HepG2 (cell line): ENCODE measurements around the gene TMEM50B. TPM values are rescaled to one million over a fixed set of nuclear protein-coding genes. Genes with fewer than 3 reads are reported as not detected.
"Not testable (repeated sequence)": the region's sequence is repeated elsewhere in the genome, so short reads cannot be mapped to it uniquely, and the experiment has no call there.

Experiments used
- ATAC-seq: fragments of 200-7000 bp; cut with Tn5 transposase; 3 replicates; pipeline ENCODE4 v1.9.1; 2020; ENCODE audit warnings: mild to moderate bottlenecking, moderate library complexity
- BruUV-seq: library from RNA; stranded (reverse); fragments of 400-500 nt; replicated peaks from 2 replicates; lab custom pipeline; 2021; lab: Mats Ljungman, UMichigan
- CTCF ChIA-PET: fragments of 300-600 bp; formaldehyde crosslinking; extraction: SDS; loops from one replicate; lab custom pipeline; 2021; ENCODE audit warnings: low total read pairs, inconsistent platforms, low intra/inter-chr PET ratio; lab: Yijun Ruan, JAX
- POLR2A ChIA-PET: fragments of 350-600 bp; sonication (Branson Sonifier 250); formaldehyde crosslinking; loops from one replicate; lab custom pipeline; 2020; ENCODE audit warnings: antibody characterized with exemption, inconsistent platforms; lab: Yijun Ruan, JAX
- DNase-seq: peaks from one replicate; pipeline ENCODE4 v3.0.0-alpha.2; 2015; ENCODE audit warnings: low spot score
- FAIRE-seq: peaks from 3 replicates; lab custom pipeline; 2011; peaks lifted over from hg19 to GRCh38; lab: Jason Lieb, UNC
- H2AFZ ChIP-seq: one replicate; pipeline ENCODE4 v1.6.1; 2011; ENCODE audit warnings: low read length, inconsistent platforms
- H3K27ac ChIP-seq: fragments of 300-600 bp; 3 replicates; pipeline ENCODE4 v1.8.0; 2011; ENCODE audit warnings: mixed run types, mild to moderate bottlenecking, mixed read lengths, low read length, inconsistent platforms; ENCODE audit not compliant: insufficient read depth; ENCODE audit errors: extremely low read length
- H3K27me3 ChIP-seq, 2 experiments: fragments of 200-600 bp in 1 of 2; 2 replicates in 1 of 2; 3 replicates in 1 of 2; pipeline versions ENCODE4 v1.6.0 to v1.8.0; 2011; ENCODE audit warnings: low read length in 2 of 2, mild to moderate bottlenecking in 2 of 2, moderate library complexity in 2 of 2, inconsistent platforms in 1 of 2; ENCODE audit not compliant: insufficient read depth in 2 of 2, control insufficient read depth in 1 of 2
- H3K36me3 ChIP-seq, 2 experiments: fragments of 200-600 bp in 1 of 2; replicated peaks in 1 of 2; 2 replicates in 1 of 2; 3 replicates in 1 of 2; pipeline versions ENCODE4 v1.5.1 to v1.8.0; 2011; ENCODE audit warnings: low read length in 2 of 2, inconsistent platforms in 1 of 2; ENCODE audit not compliant: insufficient read depth in 2 of 2, control insufficient read depth in 1 of 2
- H3K4me1 ChIP-seq: 2 replicates; pipeline ENCODE4 v1.5.1; 2012; ENCODE audit warnings: low read length, inconsistent platforms; ENCODE audit not compliant: insufficient read depth
- H3K4me2 ChIP-seq: 2 replicates; pipeline ENCODE4 v1.6.0; 2011; ENCODE audit warnings: low read depth, low read length, inconsistent platforms
- H3K4me3 ChIP-seq, 3 experiments: fragments of 200-600 bp in 1 of 3; sonication (generic), shearing (Covaris generic) in 1 of 3; replicated peaks in 1 of 3; 2 replicates each; pipeline ENCODE4 v1.5.1; 2011 to 2016; ENCODE audit warnings: low read length in 3 of 3, inconsistent platforms in 2 of 3, low read depth in 2 of 3, mild to moderate bottlenecking in 2 of 3, control low read depth in 1 of 3, mixed read lengths in 1 of 3; ENCODE audit not compliant: insufficient read depth in 1 of 3
- H3K79me2 ChIP-seq: one replicate; pipeline ENCODE4 v1.6.1; 2011; ENCODE audit warnings: low read length, inconsistent platforms; ENCODE audit not compliant: insufficient read depth
- H3K9ac ChIP-seq: 2 replicates; pipeline ENCODE4 v1.6.0; 2011; ENCODE audit warnings: mild to moderate bottlenecking, low read depth, low read length, inconsistent platforms; ENCODE audit not compliant: insufficient read depth
- H3K9me3 ChIP-seq: 2 replicates; pipeline ENCODE4 v1.5.1; 2012; ENCODE audit warnings: mild to moderate bottlenecking, low read length
- H4K20me1 ChIP-seq: 2 replicates; pipeline ENCODE4 v1.6.0; 2011; ENCODE audit warnings: inconsistent platforms, mild to moderate bottlenecking, low read length, moderate library complexity; ENCODE audit not compliant: insufficient read depth
- CHD4 ChIP-seq: fragments of 200-600 bp; sonication (generic); IDR thresholded peaks from 2 replicates; pipeline ENCODE4 v1.7.0; 2017; ENCODE audit warnings: mild to moderate bottlenecking, low read length, borderline replicate concordance
- GFI1 ChIP-seq: sonication (generic); formaldehyde crosslinking; IDR thresholded peaks from 2 replicates; pipeline ENCODE4 v1.5.0; 2020; ENCODE audit warnings: missing genetic modification reagents, mild to moderate bottlenecking, borderline replicate concordance
- MED13 ChIP-seq: sonication (generic); formaldehyde crosslinking; IDR thresholded peaks from 2 replicates; pipeline ENCODE4 v1.5.0; 2020; ENCODE audit warnings: missing genetic modification reagents
- SSRP1 ChIP-seq: IDR thresholded peaks from 2 replicates; pipeline ENCODE4 v1.6.1; 2016; ENCODE audit warnings: control low read depth
- U2AF1 ChIP-seq: fragments of 200-400 bp; formaldehyde crosslinking; optimal IDR thresholded peaks from 2 replicates; pipeline ENCODE3; 2017; ENCODE audit warnings: mild to moderate bottlenecking, low read depth, low read length
- ZMYM2 ChIP-seq: sonication (generic); formaldehyde crosslinking; IDR thresholded peaks from 2 replicates; pipeline ENCODE4 v1.8.0; 2022; ENCODE audit warnings: mild to moderate bottlenecking, missing genetic modification reagents
- ZNF441 ChIP-seq: sonication (generic); formaldehyde crosslinking; IDR thresholded peaks from 2 replicates; pipeline ENCODE4 v1.7.0; 2021; ENCODE audit warnings: missing genetic modification reagents, borderline replicate concordance
- ZNF460 ChIP-seq: sonication (generic); formaldehyde crosslinking; IDR thresholded peaks from 2 replicates; pipeline ENCODE4 v1.5.1; 2020; ENCODE audit warnings: missing genetic modification reagents, mild to moderate bottlenecking, borderline replicate concordance
- WGBS: methylation state at CpG from one replicate; pipeline ENCODE4 v1.1.6; 2017; ENCODE audit warnings: low lambda C conversion rate; 5-methylcytosine and 5-hydroxymethylcytosine counted together
- in situ Hi-C: cut with HindIII; loops from 2 replicates; pipeline ENCODE4 v1.10.0; 2017; ENCODE audit warnings: low pct_unique_long_range_greater_than_20kb; ENCODE audit not compliant: extremely low pct_ligation_motif_present
- intact Hi-C: fragments of 100-400 bp; cut with micrococcal nuclease; formaldehyde crosslinking; loops from one replicate; pipeline ENCODE4 v1.10.0; 2022; ENCODE audit not compliant: unreplicated experiment
- polyA plus RNA-seq, 8 experiments: library from polyadenylated mRNA; depleted of rRNA in 3 of 8; stranded (reverse) in 7 of 8; unstranded in 1 of 8; fragments of >200 nt; fragmentation: Illumina TruSeq in 4 of 8; extraction: Trizol in 4 of 8; gene quantifications; 2 replicates each; pipeline versions ENCODE4 v1.2.1 to v1.2.3, GENCODE V29; 2011 to 2016; ENCODE audit warnings: low read depth in 4 of 8, missing spikeins in 1 of 8, mixed read lengths in 1 of 8; ENCODE audit not compliant: insufficient read depth in 1 of 8
- total RNA-seq, 5 experiments: library from RNA; depleted of rRNA; stranded (reverse); fragments of >200 nt; fragmentation: Illumina TruSeq; extraction: Trizol; gene quantifications; 2 replicates each; pipeline ENCODE4 v1.2.3, GENCODE V29; 2016; ENCODE audit warnings: low read depth in 1 of 5
- TF ChIP-seq, protein P1 (sequence below): sonication (generic); formaldehyde crosslinking; IDR thresholded peaks from 2 replicates; pipeline ENCODE4 v1.5.0; 2020; ENCODE audit warnings: mild to moderate bottlenecking, missing genetic modification reagents
- TF ChIP-seq, protein P2 (sequence below): sonication (generic); formaldehyde crosslinking; IDR thresholded peaks from 2 replicates; pipeline ENCODE4 v1.4.0; 2020; ENCODE audit warnings: missing genetic modification reagents

TMEM50B gene
- total and polyA plus RNA-seq, 2 of the 13 experiments (the other 11 are each of a cell fraction or from before 2014, with no cell fraction given) = 29.9 to 46.3 TPM

DNA sequence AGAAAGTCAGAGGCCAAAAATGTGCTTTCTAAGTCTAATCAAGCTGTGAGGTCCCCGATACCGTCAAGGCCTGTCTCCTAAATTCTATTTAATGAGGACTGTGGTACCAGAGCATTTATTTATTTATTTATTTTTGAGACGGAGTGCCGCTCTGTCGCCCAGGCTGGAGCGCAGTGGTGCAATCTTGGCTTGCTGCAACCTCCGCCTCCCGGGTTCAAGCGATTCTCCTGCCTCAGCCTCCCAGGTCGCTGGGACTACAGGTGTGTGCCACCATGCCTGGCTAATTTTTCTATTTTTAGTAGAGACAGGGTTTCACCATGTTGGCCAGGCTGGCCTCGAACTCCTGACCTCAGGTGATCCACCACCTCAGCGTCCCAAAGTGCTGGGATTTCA is 67.3 kb downstream of the TMEM50B start:
- WGBS = 13% methylated on average over 12 of the region's 12 CpGs
- TSS peak; percentile 94 for BruUV-seq
- Histone ChIP-seq H3K4me1 (peaks cover 78% of the 10 kb centered on the region), H3K79me2 (peaks cover 62% of the 10 kb centered on the region), H3K9ac (peak overlapping the region; percentile 70), H3K4me2 (peak overlapping the region; percentile 88), H3K36me3 (peaks cover 3 to 48% of the 10 kb centered on the region in 2 experiments; a peak in 4 of 5 replicates), H3K27ac (peak overlapping the region; percentile 96), H3K4me3 (peak overlapping the region in 2 of 3 experiments; percentile 18 to 49; a peak in 2 of 6 replicates)
- TF ChIP-seq CHD4 = peak; percentile 63; the same call in 1 of the 2 replicates
- TF ChIP-seq ZNF441 = peak; percentile 83; the same call in 1 of the 2 replicates
- TF ChIP-seq, protein P1, sequence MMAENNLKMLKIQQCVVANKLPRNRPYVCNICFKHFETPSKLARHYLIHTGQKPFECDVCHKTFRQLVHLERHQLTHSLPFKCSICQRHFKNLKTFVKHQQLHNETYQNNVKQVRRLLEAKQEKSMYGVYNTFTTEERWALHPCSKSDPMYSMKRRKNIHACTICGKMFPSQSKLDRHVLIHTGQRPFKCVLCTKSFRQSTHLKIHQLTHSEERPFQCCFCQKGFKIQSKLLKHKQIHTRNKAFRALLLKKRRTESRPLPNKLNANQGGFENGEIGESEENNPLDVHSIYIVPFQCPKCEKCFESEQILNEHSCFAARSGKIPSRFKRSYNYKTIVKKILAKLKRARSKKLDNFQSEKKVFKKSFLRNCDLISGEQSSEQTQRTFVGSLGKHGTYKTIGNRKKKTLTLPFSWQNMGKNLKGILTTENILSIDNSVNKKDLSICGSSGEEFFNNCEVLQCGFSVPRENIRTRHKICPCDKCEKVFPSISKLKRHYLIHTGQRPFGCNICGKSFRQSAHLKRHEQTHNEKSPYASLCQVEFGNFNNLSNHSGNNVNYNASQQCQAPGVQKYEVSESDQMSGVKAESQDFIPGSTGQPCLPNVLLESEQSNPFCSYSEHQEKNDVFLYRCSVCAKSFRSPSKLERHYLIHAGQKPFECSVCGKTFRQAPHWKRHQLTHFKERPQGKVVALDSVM (CRISPR knock-in tag) = peak; percentile 65
- TF ChIP-seq GFI1 (CRISPR knock-in tag) = 0 out of 2 replicates have a peak, but pooled peaks have one; percentile 3
- peak; percentile 82; the same call in 1 of the 2 replicates for TF ChIP-seq ZNF460 (CRISPR knock-in tag)
- TF ChIP-seq MED13 (CRISPR knock-in tag) = 0 out of 2 replicates have a peak, but pooled peaks have one; percentile 12
- peak; percentile 63; the same call in 1 of the 2 replicates for TF ChIP-seq SSRP1 (CRISPR knock-in tag)
- peak; percentile 51; the same call in 1 of the 2 replicates for TF ChIP-seq ZMYM2 (CRISPR knock-in tag)
- TF ChIP-seq, protein P2, sequence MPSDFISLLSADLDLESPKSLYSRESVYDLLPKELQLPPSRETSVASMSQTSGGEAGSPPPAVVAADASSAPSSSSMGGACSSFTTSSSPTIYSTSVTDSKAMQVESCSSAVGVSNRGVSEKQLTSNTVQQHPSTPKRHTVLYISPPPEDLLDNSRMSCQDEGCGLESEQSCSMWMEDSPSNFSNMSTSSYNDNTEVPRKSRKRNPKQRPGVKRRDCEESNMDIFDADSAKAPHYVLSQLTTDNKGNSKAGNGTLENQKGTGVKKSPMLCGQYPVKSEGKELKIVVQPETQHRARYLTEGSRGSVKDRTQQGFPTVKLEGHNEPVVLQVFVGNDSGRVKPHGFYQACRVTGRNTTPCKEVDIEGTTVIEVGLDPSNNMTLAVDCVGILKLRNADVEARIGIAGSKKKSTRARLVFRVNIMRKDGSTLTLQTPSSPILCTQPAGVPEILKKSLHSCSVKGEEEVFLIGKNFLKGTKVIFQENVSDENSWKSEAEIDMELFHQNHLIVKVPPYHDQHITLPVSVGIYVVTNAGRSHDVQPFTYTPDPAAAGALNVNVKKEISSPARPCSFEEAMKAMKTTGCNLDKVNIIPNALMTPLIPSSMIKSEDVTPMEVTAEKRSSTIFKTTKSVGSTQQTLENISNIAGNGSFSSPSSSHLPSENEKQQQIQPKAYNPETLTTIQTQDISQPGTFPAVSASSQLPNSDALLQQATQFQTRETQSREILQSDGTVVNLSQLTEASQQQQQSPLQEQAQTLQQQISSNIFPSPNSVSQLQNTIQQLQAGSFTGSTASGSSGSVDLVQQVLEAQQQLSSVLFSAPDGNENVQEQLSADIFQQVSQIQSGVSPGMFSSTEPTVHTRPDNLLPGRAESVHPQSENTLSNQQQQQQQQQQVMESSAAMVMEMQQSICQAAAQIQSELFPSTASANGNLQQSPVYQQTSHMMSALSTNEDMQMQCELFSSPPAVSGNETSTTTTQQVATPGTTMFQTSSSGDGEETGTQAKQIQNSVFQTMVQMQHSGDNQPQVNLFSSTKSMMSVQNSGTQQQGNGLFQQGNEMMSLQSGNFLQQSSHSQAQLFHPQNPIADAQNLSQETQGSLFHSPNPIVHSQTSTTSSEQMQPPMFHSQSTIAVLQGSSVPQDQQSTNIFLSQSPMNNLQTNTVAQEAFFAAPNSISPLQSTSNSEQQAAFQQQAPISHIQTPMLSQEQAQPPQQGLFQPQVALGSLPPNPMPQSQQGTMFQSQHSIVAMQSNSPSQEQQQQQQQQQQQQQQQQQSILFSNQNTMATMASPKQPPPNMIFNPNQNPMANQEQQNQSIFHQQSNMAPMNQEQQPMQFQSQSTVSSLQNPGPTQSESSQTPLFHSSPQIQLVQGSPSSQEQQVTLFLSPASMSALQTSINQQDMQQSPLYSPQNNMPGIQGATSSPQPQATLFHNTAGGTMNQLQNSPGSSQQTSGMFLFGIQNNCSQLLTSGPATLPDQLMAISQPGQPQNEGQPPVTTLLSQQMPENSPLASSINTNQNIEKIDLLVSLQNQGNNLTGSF (CRISPR knock-in tag) = 0 out of 2 replicates have a peak, but pooled peaks have one; percentile 13
- peak; percentile 23 for TF ChIP-seq U2AF1
- H3K27me3 ChIP-seq, ATAC-seq, H3K9me3 ChIP-seq, in situ Hi-C loops, H4K20me1 ChIP-seq, DNase-seq, H2AFZ ChIP-seq, FAIRE-seq: not testable (repeated sequence)
- POLR2A ChIA-PET = interaction anchor here (0.9 to 1.8 kb wide), 12 partner anchors 8 to 186 kb away, joined by 3 to 29 read pairs (median 6); partner anchors contain the start of genes DONSON, IFNAR1, IFNGR2 and TMEM50B
- intact Hi-C loops = loop anchor here (2.0 kb wide), 1 partner anchor 30 kb away; no protein-coding TSS in a partner anchor
- CTCF ChIA-PET = interaction anchor here (1.1 kb wide), 1 partner anchor 33 kb away, joined by 3 read pairs; no protein-coding TSS in a partner anchor
